Neural progenitor cell (in vitro differentiated cells): ENCODE measurements around the gene COL4A4. TPM values are rescaled to one million over a fixed set of nuclear protein-coding genes. Genes with fewer than 3 reads are reported as not detected.

Source experiments
- DNase-seq: peaks from one replicate; pipeline ENCODE4 v3.0.0-alpha.2; 2016; ENCODE audit warnings: low spot score
- H2AFZ ChIP-seq: fragments of 200-600 bp; sonication (generic); replicated peaks from 2 replicates; pipeline ENCODE4 v1.6.1; 2016; ENCODE audit warnings: antibody characterized with exemption
- H3F3A ChIP-seq: fragments of 200-600 bp; sonication (generic); 2 replicates; pipeline ENCODE4 v1.6.1; 2016; ENCODE audit warnings: antibody characterized with exemption, low read depth
- H3K27ac ChIP-seq: fragments of 200-600 bp; sonication (generic); 2 replicates; pipeline ENCODE4 v1.5.1; 2016; ENCODE audit warnings: mild to moderate bottlenecking
- H3K27me3 ChIP-seq: fragments of 200-600 bp; sonication (generic); 2 replicates; pipeline ENCODE4 v1.6.1; 2016; ENCODE audit warnings: mild to moderate bottlenecking, moderate library complexity
- H3K36me3 ChIP-seq: fragments of 200-600 bp; sonication (generic); 2 replicates; pipeline ENCODE4 v1.5.1; 2016
- H3K4me1 ChIP-seq: fragments of 200-600 bp; sonication (generic); 2 replicates; pipeline ENCODE4 v1.6.1; 2016; ENCODE audit warnings: mixed run types
- H3K4me2 ChIP-seq: fragments of 200-600 bp; sonication (generic); 2 replicates; pipeline ENCODE4 v1.6.1; 2016
- H3K4me3 ChIP-seq: fragments of 200-600 bp; sonication (generic); 2 replicates; pipeline ENCODE4 v1.5.1; 2016
- H3K79me2 ChIP-seq: fragments of 200-600 bp; sonication (generic); 2 replicates; pipeline ENCODE4 v1.6.1; 2016; ENCODE audit warnings: low read depth
- H3K9ac ChIP-seq: fragments of 200-600 bp; sonication (generic); 2 replicates; pipeline ENCODE4 v1.6.1; 2016
- H3K9me3 ChIP-seq: fragments of 200-600 bp; sonication (generic); 2 replicates; pipeline ENCODE4 v1.5.1; 2016; ENCODE audit warnings: low read depth
- H4K20me1 ChIP-seq: fragments of 200-600 bp; sonication (generic); 2 replicates; pipeline ENCODE4 v1.6.1; 2016; ENCODE audit warnings: low read depth
- H3K27ac Mint-ChIP-seq: 3 replicates; pipeline ENCODE4 v1.8.0; 2021; ENCODE audit warnings: mixed read lengths
- H3K27me3 Mint-ChIP-seq: 2 replicates; pipeline ENCODE4 v1.8.0; 2022; ENCODE audit warnings: low read depth, mild to moderate bottlenecking, inconsistent platforms, moderate library complexity, mixed read lengths; ENCODE audit not compliant: insufficient read depth
- H3K36me3 Mint-ChIP-seq: 3 replicates; pipeline ENCODE4 v1.8.0; 2021; ENCODE audit warnings: mixed read lengths
- H3K4me1 Mint-ChIP-seq: 3 replicates; pipeline ENCODE4 v1.8.0; 2021; ENCODE audit warnings: mixed read lengths
- H3K4me3 Mint-ChIP-seq: 3 replicates; pipeline ENCODE4 v1.8.0; 2021; ENCODE audit warnings: mild to moderate bottlenecking, moderate library complexity, mixed read lengths
- H3K9me3 Mint-ChIP-seq: 3 replicates; pipeline ENCODE4 v1.8.0; 2020; ENCODE audit warnings: mixed read lengths
- EZH2 ChIP-seq: fragments of 200-600 bp; sonication (generic); IDR thresholded peaks from 2 replicates; pipeline ENCODE4 v1.6.1; 2017; ENCODE audit warnings: antibody characterized with exemption, mild to moderate bottlenecking, moderate library complexity
- EZH2phosphoT487 ChIP-seq: fragments of 200-600 bp; sonication (generic); IDR thresholded peaks from 2 replicates; pipeline ENCODE4 v1.6.1; 2017; ENCODE audit warnings: antibody characterized with exemption
- total RNA-seq: library from RNA; depleted of rRNA; stranded (reverse); fragments of >200 nt; gene quantifications from 2 replicates; pipeline ENCODE4 v1.2.3, GENCODE V29; 2015; ENCODE audit warnings: low replicate concordance
- TF ChIP-seq, protein P1 (sequence below): fragments of 200-600 bp; sonication (generic); IDR thresholded peaks from 2 replicates; pipeline ENCODE4 v1.5.1; 2017; ENCODE audit warnings: antibody characterized with exemption, mild to moderate bottlenecking

Gene COL4A4
- total RNA-seq, 1 donor from 2014 or later = 0.60 TPM

DNA sequence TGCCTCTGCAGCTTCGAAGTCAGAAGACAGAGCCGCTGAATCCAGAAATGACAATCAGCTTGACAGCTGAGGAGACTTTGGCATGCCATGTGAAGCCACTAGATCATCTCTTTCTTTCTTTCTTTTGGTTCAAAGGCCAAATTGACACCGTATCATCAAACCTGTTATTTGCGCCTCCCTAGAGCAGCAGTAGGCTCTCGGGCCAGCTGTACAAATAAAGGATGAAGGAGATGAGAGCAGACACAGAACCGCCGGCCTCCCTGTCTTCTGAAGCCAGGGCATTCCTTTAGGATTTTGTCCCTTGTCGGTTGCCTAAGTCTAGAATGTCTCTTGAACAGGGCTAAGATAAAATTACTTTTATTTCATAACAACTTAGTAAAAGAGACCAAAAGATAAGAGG is 36.8 kb downstream of the COL4A4 start:
- no peaks in the 10 kb centered on the region for H3K4me1 ChIP-seq
- no peak overlapping the region for H3K4me3 ChIP-seq
- no peaks in the 10 kb centered on the region for H3K27me3 ChIP-seq
- peak; percentile 37 for DNase-seq
- Mint-ChIP-seq H3K27me3 (peaks cover 5% of the 10 kb centered on the region), H3K4me3 (no peak overlapping the region), H3K9me3 (no peaks in the 10 kb centered on the region), H3K36me3 (no peaks in the 10 kb centered on the region), H3K4me1 (peaks cover 3% of the 10 kb centered on the region), H3K27ac (no peak overlapping the region)
- no peaks in the 10 kb centered on the region for H3K79me2 ChIP-seq
- H3K9ac ChIP-seq = no peak overlapping the region
- no peak overlapping the region for H3K27ac ChIP-seq
- TF ChIP-seq EZH2phosphoT487 (no peak), EZH2 (no peak)
- TF ChIP-seq, protein P1, sequence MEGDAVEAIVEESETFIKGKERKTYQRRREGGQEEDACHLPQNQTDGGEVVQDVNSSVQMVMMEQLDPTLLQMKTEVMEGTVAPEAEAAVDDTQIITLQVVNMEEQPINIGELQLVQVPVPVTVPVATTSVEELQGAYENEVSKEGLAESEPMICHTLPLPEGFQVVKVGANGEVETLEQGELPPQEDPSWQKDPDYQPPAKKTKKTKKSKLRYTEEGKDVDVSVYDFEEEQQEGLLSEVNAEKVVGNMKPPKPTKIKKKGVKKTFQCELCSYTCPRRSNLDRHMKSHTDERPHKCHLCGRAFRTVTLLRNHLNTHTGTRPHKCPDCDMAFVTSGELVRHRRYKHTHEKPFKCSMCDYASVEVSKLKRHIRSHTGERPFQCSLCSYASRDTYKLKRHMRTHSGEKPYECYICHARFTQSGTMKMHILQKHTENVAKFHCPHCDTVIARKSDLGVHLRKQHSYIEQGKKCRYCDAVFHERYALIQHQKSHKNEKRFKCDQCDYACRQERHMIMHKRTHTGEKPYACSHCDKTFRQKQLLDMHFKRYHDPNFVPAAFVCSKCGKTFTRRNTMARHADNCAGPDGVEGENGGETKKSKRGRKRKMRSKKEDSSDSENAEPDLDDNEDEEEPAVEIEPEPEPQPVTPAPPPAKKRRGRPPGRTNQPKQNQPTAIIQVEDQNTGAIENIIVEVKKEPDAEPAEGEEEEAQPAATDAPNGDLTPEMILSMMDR = no peak
- no peaks in the 10 kb centered on the region for H3K9me3 ChIP-seq
- H2AFZ ChIP-seq = no peak overlapping the region
- H3F3A ChIP-seq = no peaks in the 10 kb centered on the region
- no peaks in the 10 kb centered on the region for H4K20me1 ChIP-seq
- no peaks in the 10 kb centered on the region for H3K36me3 ChIP-seq
- no peak overlapping the region for H3K4me2 ChIP-seq

DNA sequence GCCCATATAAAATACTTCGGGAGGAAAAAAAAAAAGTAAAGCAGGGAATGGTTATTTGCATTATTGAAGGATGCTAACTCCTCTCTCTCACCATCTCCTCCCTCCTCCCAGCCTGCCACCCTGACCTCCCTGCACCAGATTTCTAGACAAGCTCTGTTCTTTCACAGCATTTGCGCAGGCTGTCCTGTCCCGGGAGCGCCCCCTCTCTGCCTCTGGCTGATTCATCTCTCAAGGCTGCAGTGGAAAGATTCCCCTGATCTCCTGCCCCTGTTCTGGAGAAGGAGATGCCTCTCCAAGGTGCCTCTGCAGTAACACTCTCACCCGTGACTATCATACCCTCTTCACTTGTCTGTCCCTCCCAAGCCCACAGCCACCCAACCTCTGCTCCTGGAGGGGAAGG is 38.5 kb downstream of the COL4A4 start:
- DNase-seq = peak; percentile 63
- H3K27me3 Mint-ChIP-seq = peaks cover 4% of the 10 kb centered on the region
- H3K9me3 Mint-ChIP-seq = no peaks in the 10 kb centered on the region
- H3K36me3 ChIP-seq = no peaks in the 10 kb centered on the region
- no peaks in the 10 kb centered on the region for H3K4me1 ChIP-seq
- H3K36me3 Mint-ChIP-seq = no peaks in the 10 kb centered on the region
- H3F3A ChIP-seq = no peaks in the 10 kb centered on the region
- H3K9me3 ChIP-seq = no peaks in the 10 kb centered on the region
- H3K27ac ChIP-seq = no peak overlapping the region
- peaks cover 3% of the 10 kb centered on the region for H3K4me1 Mint-ChIP-seq
- H2AFZ ChIP-seq = no peak overlapping the region
- H3K27me3 ChIP-seq = no peaks in the 10 kb centered on the region
- no peak for TF ChIP-seq EZH2phosphoT487
- TF ChIP-seq, protein P1 = peak; percentile 59
- H3K4me2 ChIP-seq = no peak overlapping the region
- no peaks in the 10 kb centered on the region for H4K20me1 ChIP-seq
- H3K27ac Mint-ChIP-seq = peak overlapping the region; percentile 42
- no peak overlapping the region for H3K9ac ChIP-seq
- H3K79me2 ChIP-seq = no peaks in the 10 kb centered on the region
- no peak overlapping the region for H3K4me3 ChIP-seq
- no peak overlapping the region for H3K4me3 Mint-ChIP-seq

DNA sequence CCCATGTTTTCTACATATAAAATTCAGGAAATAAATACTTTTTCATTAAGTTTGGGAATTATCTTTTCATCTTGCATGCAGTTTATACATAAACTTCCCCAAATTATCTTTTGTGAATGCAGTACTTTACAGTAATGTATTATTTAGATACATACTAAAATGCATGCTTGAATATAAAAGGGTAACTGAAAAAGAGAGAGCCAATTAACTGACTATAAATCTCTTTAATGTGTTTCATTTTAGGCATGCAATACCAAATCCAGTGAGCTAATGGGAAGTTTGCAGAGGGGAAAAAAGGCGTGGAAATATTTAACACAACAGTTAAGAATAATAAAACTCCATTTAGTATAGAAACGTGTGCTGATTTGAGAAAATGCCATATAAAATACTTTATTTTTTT is 39.2 kb downstream of the COL4A4 start:
- H4K20me1 ChIP-seq = no peaks in the 10 kb centered on the region
- H3F3A ChIP-seq = no peaks in the 10 kb centered on the region
- no peak overlapping the region for H3K9ac ChIP-seq
- Mint-ChIP-seq H3K36me3 (no peaks in the 10 kb centered on the region), H3K9me3 (no peaks in the 10 kb centered on the region), H3K27me3 (peaks cover 4% of the 10 kb centered on the region), H3K4me1 (peaks cover 3% of the 10 kb centered on the region), H3K27ac (no peak overlapping the region), H3K4me3 (no peak overlapping the region)
- no peak for DNase-seq
- H2AFZ ChIP-seq = no peak overlapping the region
- H3K36me3 ChIP-seq = no peaks in the 10 kb centered on the region
- no peak overlapping the region for H3K4me3 ChIP-seq
- no peaks in the 10 kb centered on the region for H3K79me2 ChIP-seq
- no peak overlapping the region for H3K4me2 ChIP-seq
- no peaks in the 10 kb centered on the region for H3K9me3 ChIP-seq
- H3K4me1 ChIP-seq = no peaks in the 10 kb centered on the region
- no peaks in the 10 kb centered on the region for H3K27me3 ChIP-seq
- no peak overlapping the region for H3K27ac ChIP-seq
- TF ChIP-seq, protein P1 = no peak
- TF ChIP-seq EZH2phosphoT487 (no peak), EZH2 (no peak)

DNA sequence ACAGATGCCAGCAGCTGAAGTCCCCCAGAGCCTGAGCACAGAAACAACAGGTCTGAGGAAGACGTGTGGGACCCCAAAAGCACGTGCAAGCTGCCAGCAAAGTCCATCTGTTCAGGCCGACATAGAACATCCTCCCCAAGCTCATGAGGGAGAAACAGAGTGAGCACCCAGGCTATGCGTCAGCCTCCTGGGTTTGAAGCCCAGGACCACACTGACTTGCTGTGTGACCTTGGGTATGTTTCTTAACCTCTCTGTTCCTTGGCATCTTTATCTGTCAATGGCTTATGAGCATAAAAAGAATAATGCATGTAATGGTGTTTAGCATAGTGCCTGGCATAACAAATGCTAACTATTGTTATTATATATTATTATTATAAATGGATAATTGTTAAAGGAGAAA is 40.3 kb downstream of the COL4A4 start:
- H3K4me1 ChIP-seq = no peaks in the 10 kb centered on the region
- H3K27ac Mint-ChIP-seq = no peak overlapping the region
- H3K79me2 ChIP-seq = no peaks in the 10 kb centered on the region
- TF ChIP-seq EZH2 = no peak
- TF ChIP-seq, protein P1 = no peak
- TF ChIP-seq EZH2phosphoT487 = no peak
- no peak overlapping the region for H3K27ac ChIP-seq
- H3K27me3 ChIP-seq = no peaks in the 10 kb centered on the region
- no peak overlapping the region for H3K4me2 ChIP-seq
- no peak overlapping the region for H2AFZ ChIP-seq
- H3K36me3 Mint-ChIP-seq = no peaks in the 10 kb centered on the region
- no peak overlapping the region for H3K4me3 Mint-ChIP-seq
- H4K20me1 ChIP-seq = no peaks in the 10 kb centered on the region
- H3K4me1 Mint-ChIP-seq = peaks cover 3% of the 10 kb centered on the region
- no peaks in the 10 kb centered on the region for H3F3A ChIP-seq
- H3K36me3 ChIP-seq = no peaks in the 10 kb centered on the region
- H3K9ac ChIP-seq = no peak overlapping the region
- no peak overlapping the region for H3K4me3 ChIP-seq
- no peaks in the 10 kb centered on the region for H3K9me3 Mint-ChIP-seq
- H3K9me3 ChIP-seq = no peaks in the 10 kb centered on the region
- DNase-seq = no peak
- peaks cover 4% of the 10 kb centered on the region for H3K27me3 Mint-ChIP-seq
